ENCODE data around the gene SLC23A1.

DNA sequence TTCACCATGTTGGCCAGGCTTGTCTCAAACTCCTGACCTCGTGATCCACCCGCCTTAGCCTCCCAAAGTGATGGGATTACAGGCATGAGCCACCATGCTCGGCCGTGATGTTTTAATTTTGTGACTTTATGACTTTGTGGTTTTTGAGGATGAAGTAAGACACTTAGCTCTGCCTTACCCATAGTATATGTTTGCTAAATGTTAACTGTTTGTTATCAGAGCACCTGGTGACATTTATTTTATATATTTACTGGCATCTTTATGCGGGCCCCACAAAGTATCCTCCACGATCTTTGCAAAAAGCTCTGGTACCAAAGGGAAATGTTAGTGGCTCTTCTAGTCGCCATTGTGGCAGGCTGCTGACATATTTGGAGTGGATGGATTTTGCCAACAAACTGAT is 6.7 kb downstream of the SLC23A1 start:
- TF ChIP-seq CTCF (IDR thresholded peaks at IDR 0.05 in 4 of 5, conservative IDR thresholded peaks at IDR 0.05 in 1 of 5) = no peak
- no peak for TF ChIP-seq POLR2A (IDR thresholded peaks at IDR 0.05)
